K562 (cell line): ENCODE measurements around the gene MDP1. TPM values are rescaled to one million over a fixed set of nuclear protein-coding genes. Genes with fewer than 3 reads are reported as not detected.

Experiments used
- ATF7 ChIP-seq: fragments of 450-650 bp; IDR thresholded peaks from 2 replicates; pipeline ENCODE4 v1.7.1; 2014; ENCODE audit warnings: mild to moderate bottlenecking, moderate library complexity
- BHLHE40 ChIP-seq: IDR thresholded peaks from 2 replicates; pipeline ENCODE4 v1.6.1; 2011; ENCODE audit warnings: low read length, improper control_type of control experiment
- CEBPG ChIP-seq, 3 experiments: fragments of 200-800 bp in 1 of 3; sonication (Bioruptor generic) in 1 of 3; sonication (generic) in 1 of 3; formaldehyde crosslinking in 1 of 3; IDR thresholded peaks in 2 of 3; conservative IDR thresholded peaks in 1 of 3; 2 replicates each; pipeline versions ENCODE4 v1.6.1 to v1.8.0; 2016 to 2022; ENCODE audit warnings: missing compliant biosample characterization in 2 of 3, missing genetic modification characterization in 2 of 3, mild to moderate bottlenecking in 1 of 3, missing genetic modification reagents in 1 of 3
- CREB3L1 ChIP-seq: fragments of 450-650 bp; IDR thresholded peaks from 2 replicates; pipeline ENCODE4 v1.6.1; 2014; ENCODE audit warnings: low read depth, mild to moderate bottlenecking, moderate library complexity, borderline replicate concordance
- CSDE1 ChIP-seq, 2 experiments: fragments of 450-650 bp; IDR thresholded peaks; 2 replicates each; pipeline ENCODE4 v1.6.1; 2016; ENCODE audit warnings: mild to moderate bottlenecking in 1 of 2
- ERF ChIP-seq: fragments of 450-650 bp; formaldehyde crosslinking; IDR thresholded peaks from 2 replicates; pipeline ENCODE4 v1.4.0; 2020; ENCODE audit warnings: mild to moderate bottlenecking, mixed read lengths
- HOXB6 ChIP-seq: fragments of 250-450 bp; sonication (Bioruptor Pico); IDR thresholded peaks from 2 replicates; pipeline ENCODE4 v1.5.1; 2022; ENCODE audit warnings: mild to moderate bottlenecking, borderline replicate concordance
- MEF2A ChIP-seq: IDR thresholded peaks from 2 replicates; pipeline ENCODE4 v1.6.1; 2011; ENCODE audit warnings: low read depth, mild to moderate bottlenecking, low read length, moderate library complexity; ENCODE audit not compliant: control insufficient read depth
- NCOR1 ChIP-seq: fragments of 450-650 bp; IDR thresholded peaks from 2 replicates; pipeline ENCODE4 v1.6.1; 2016; ENCODE audit warnings: mild to moderate bottlenecking, moderate library complexity
- NFE2 ChIP-seq: IDR thresholded peaks from 2 replicates; pipeline ENCODE4 v1.6.1; 2014; ENCODE audit warnings: antibody characterized with exemption, low read depth
- NFIC ChIP-seq: fragments of 450-650 bp; IDR thresholded peaks from 2 replicates; pipeline ENCODE4 v1.6.1; 2017; ENCODE audit warnings: mild to moderate bottlenecking, inconsistent platforms
- NR2F6 ChIP-seq: fragments of 450-650 bp; formaldehyde crosslinking; IDR thresholded peaks from 2 replicates; pipeline ENCODE4 v1.4.0; 2020; ENCODE audit warnings: mild to moderate bottlenecking
- POLR3A ChIP-seq: IDR thresholded peaks from 2 replicates; pipeline ENCODE4 v1.6.1; 2011; ENCODE audit warnings: borderline replicate concordance, mild to moderate bottlenecking, moderate library complexity; ENCODE audit not compliant: insufficient read length, insufficient read depth; ENCODE audit errors: extremely low read depth
- RB1 ChIP-seq: fragments of 450-650 bp; IDR thresholded peaks from 2 replicates; pipeline ENCODE4 v1.6.1; 2017; ENCODE audit warnings: low read depth, mild to moderate bottlenecking
- RCOR1 ChIP-seq, 2 experiments: IDR thresholded peaks; 2 replicates each; pipeline ENCODE4 v1.6.1; 2012; ENCODE audit warnings: low read depth in 2 of 2, low read length in 2 of 2, borderline replicate concordance in 1 of 2, improper control_type of control experiment in 1 of 2
- SMAD1 ChIP-seq: fragments of 150-350 bp; IDR thresholded peaks from 2 replicates; pipeline ENCODE4 v1.6.1; 2014; ENCODE audit warnings: low read length, low read depth; ENCODE audit not compliant: partially characterized antibody
- STAG1 ChIP-seq: sonication (generic); formaldehyde crosslinking; IDR thresholded peaks from 2 replicates; pipeline ENCODE4 v1.5.0; 2020; ENCODE audit warnings: missing genetic modification reagents, borderline replicate concordance
- TEAD4 ChIP-seq, 2 experiments: sonication (generic) in 1 of 2; formaldehyde crosslinking in 1 of 2; IDR thresholded peaks; 2 replicates each; pipeline versions ENCODE4 v1.6.1 to v1.8.0; 2012 to 2022; ENCODE audit warnings: borderline replicate concordance in 1 of 2, inconsistent platforms in 1 of 2, low read length in 1 of 2, mild to moderate bottlenecking in 1 of 2, missing genetic modification reagents in 1 of 2
- XRCC5 ChIP-seq: fragments of 200-400 bp; formaldehyde crosslinking; IDR thresholded peaks from 2 replicates; pipeline ENCODE4 v1.6.1; 2017; ENCODE audit warnings: low read depth, mild to moderate bottlenecking, low read length
- ZFX ChIP-seq: sonication (generic); formaldehyde crosslinking; IDR thresholded peaks from 2 replicates; pipeline ENCODE4 v1.8.0; 2022; ENCODE audit warnings: mild to moderate bottlenecking, missing genetic modification reagents, moderate library complexity
- polyA plus RNA-seq, 8 experiments: library from polyadenylated mRNA; depleted of rRNA in 4 of 8; stranded (reverse) in 5 of 8; unstranded in 3 of 8; fragments of >200 nt; fragmentation: Nextera tagmentation in 2 of 8; fragmentation: Illumina TruSeq in 1 of 8; extraction: Ambion mirVana in 2 of 8; extraction: Trizol in 1 of 8; gene quantifications; 2 replicates each; pipeline versions ENCODE4 v1.2.1 to v1.2.3, GENCODE V29; 2011 to 2014; ENCODE audit warnings: inconsistent platforms in 1 of 8, missing spikeins in 1 of 8
- total RNA-seq, 7 experiments: library from RNA; depleted of rRNA in 6 of 7; stranded (reverse); fragments of >200 nt in 6 of 7; fragmentation: Illumina TruSeq in 2 of 7; extraction: Trizol in 2 of 7; gene quantifications; 2 replicates each; pipeline versions ENCODE4 v1.2.1 to v1.2.3, GENCODE V29; 2011 to 2021; ENCODE audit warnings: low replicate concordance in 1 of 7
- TF ChIP-seq, protein P1 (sequence below): fragments of 250-450 bp; sonication (Bioruptor Pico); IDR thresholded peaks from 2 replicates; pipeline ENCODE4 v1.4.0; 2020; ENCODE audit warnings: mild to moderate bottlenecking
- TF ChIP-seq, protein P2 (sequence below): sonication (generic); formaldehyde crosslinking; IDR thresholded peaks from 2 replicates; pipeline ENCODE4 v1.8.0; 2022; ENCODE audit warnings: missing genetic modification reagents, mild to moderate bottlenecking, borderline replicate concordance

MDP1 gene
- total and polyA plus RNA-seq, 9 of the 15 experiments (the other 6 are each of a cell fraction or from before 2014, with no cell fraction given), result 2.7 to 29.6 (median 11.0) TPM

DNA sequence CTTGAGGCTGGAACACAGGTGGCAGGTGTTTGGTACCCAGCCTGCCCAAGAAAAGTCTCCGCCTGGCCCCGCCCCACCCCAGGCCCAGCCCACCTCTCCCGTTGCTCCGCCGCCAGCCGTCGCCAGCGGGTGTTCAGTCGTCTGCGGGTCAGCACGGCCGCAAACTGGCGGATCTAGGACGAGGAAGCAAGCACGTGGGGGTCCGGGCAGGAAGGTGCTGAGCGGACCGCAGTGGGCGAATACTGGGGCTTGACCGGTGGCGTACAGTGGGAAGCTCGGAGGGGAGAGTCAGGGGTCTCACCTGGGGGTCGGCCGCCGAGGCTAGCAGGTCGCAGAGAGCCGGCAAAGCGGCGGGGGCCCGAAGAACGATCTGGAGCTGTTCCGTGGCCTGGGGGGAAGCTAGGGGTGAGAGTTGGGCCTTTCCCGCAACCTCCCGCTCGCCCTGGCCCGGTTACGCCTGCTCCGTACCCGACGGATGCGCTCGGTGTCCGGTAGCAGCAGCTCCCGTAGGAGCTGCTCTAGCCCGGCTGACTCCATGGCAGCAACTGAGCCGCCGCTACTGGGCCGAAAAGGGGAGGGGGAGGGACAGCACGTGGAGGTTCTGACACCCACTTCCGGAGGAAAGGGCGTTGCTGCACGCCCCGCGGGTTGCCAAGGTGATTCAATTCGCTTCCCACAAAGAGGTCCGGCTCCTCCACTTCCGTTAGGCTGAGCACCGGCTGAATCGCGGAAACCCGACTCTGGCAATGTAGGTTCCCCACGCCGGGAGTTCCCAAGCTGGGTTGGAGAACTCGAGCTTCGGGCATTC is 27.4 kb downstream of the MDP1 start, which contains the start of gene IPO4 (continued):
- TF ChIP-seq BHLHE40 (peak; percentile 87), NFE2 (peak; percentile 32; the same call in 1 of the 2 replicates), POLR3A (no peak), HOXB6 (CRISPR knock-in tag) (no peak), MEF2A (no peak), CSDE1 (IDR thresholded peaks at IDR 0.05) (peak in 1 of 2 experiments; percentile 80; a peak in 2 of 4 replicates), TEAD4 (IDR thresholded peaks at IDR 0.05; ENCODE audit: low read length) (peak; percentile 58), TEAD4 (CRISPR knock-in tag; IDR thresholded peaks at IDR 0.05; ENCODE audit: borderline replicate concordance) (no peak), CEBPG (CRISPR knock-in tag; IDR thresholded peaks at IDR 0.05) (peak; percentile 8; the same call in 1 of the 2 replicates), CEBPG (tag; conservative IDR thresholded peaks at IDR 0.05 in 1 of 2, IDR thresholded peaks at IDR 0.05 in 1 of 2) (no peak), RB1 (peak; percentile 80; the same call in 1 of the 2 replicates), RCOR1 (IDR thresholded peaks at IDR 0.05; ENCODE audit: borderline replicate concordance in 1 of 2, low read depth in 2 of 2, low read length in 2 of 2) (0 out of 4 replicates have a peak, but pooled peaks of 1 of the 2 experiments have one; percentile 43), NCOR1 (peak; percentile 17; the same call in 1 of the 2 replicates), NR2F6 (no peak), ZFX (peak; percentile 64), CREB3L1 (peak; percentile 65; the same call in 1 of the 2 replicates), ERF (CRISPR knock-in tag) (no peak), NFIC (peak; percentile 14; the same call in 1 of the 2 replicates), ATF7 (peak; percentile 74), XRCC5 (peak; percentile 99), SMAD1 (peak; percentile 28), STAG1 (CRISPR knock-in tag) (no peak)
- TF ChIP-seq, protein P1, sequence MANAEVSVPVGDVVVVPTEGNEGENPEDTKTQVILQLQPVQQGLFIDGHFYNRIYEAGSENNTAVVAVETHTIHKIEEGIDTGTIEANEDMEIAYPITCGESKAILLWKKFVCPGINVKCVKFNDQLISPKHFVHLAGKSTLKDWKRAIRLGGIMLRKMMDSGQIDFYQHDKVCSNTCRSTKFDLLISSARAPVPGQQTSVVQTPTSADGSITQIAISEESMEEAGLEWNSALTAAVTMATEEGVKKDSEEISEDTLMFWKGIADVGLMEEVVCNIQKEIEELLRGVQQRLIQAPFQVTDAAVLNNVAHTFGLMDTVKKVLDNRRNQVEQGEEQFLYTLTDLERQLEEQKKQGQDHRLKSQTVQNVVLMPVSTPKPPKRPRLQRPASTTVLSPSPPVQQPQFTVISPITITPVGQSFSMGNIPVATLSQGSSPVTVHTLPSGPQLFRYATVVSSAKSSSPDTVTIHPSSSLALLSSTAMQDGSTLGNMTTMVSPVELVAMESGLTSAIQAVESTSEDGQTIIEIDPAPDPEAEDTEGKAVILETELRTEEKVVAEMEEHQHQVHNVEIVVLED, result 0 out of 2 replicates have a peak, but pooled peaks have one; percentile 25
- TF ChIP-seq, protein P2, sequence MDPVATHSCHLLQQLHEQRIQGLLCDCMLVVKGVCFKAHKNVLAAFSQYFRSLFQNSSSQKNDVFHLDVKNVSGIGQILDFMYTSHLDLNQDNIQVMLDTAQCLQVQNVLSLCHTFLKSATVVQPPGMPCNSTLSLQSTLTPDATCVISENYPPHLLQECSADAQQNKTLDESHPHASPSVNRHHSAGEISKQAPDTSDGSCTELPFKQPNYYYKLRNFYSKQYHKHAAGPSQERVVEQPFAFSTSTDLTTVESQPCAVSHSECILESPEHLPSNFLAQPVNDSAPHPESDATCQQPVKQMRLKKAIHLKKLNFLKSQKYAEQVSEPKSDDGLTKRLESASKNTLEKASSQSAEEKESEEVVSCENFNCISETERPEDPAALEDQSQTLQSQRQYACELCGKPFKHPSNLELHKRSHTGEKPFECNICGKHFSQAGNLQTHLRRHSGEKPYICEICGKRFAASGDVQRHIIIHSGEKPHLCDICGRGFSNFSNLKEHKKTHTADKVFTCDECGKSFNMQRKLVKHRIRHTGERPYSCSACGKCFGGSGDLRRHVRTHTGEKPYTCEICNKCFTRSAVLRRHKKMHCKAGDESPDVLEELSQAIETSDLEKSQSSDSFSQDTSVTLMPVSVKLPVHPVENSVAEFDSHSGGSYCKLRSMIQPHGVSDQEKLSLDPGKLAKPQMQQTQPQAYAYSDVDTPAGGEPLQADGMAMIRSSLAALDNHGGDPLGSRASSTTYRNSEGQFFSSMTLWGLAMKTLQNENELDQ (CRISPR knock-in tag), result no peak
